Parathyroid adenoma (tissue), 2 donors: ENCODE data around the gene PRRC2B.
A peak's percentile ranks its signal among the peaks of the same experiment; 100 is the strongest.

ENCODE experiments used
- H2AFZ ChIP-seq: fragments of 300-600 bp; sonication (generic); one replicate; pipeline ENCODE4 v1.7.0; 2017; ENCODE audit warnings: antibody characterized with exemption, mild to moderate bottlenecking
- H3K27ac ChIP-seq: fragments of 300-600 bp; sonication (generic); one replicate; pipeline ENCODE4 v1.7.0; 2017
- H3K27me3 ChIP-seq: fragments of 300-600 bp; sonication (generic); one replicate; pipeline ENCODE4 v1.7.0; 2017; ENCODE audit warnings: low read length; ENCODE audit not compliant: control insufficient read depth, insufficient read depth
- H3K36me3 ChIP-seq: fragments of 300-600 bp; sonication (generic); one replicate; pipeline ENCODE4 v1.7.0; 2017; ENCODE audit warnings: low read length; ENCODE audit not compliant: control insufficient read depth, insufficient read depth
- H3K4me1 ChIP-seq: fragments of 300-600 bp; sonication (generic); one replicate; pipeline ENCODE4 v1.7.0; 2017; ENCODE audit warnings: control low read depth
- H3K4me2 ChIP-seq: fragments of 300-600 bp; sonication (generic); one replicate; pipeline ENCODE4 v1.7.0; 2017; ENCODE audit warnings: low read length
- H3K4me3 ChIP-seq: fragments of 300-600 bp; sonication (generic); one replicate; pipeline ENCODE4 v1.7.0; 2017; ENCODE audit warnings: low read depth, low read length
- H3K79me2 ChIP-seq: fragments of 300-600 bp; sonication (generic); one replicate; pipeline ENCODE4 v1.7.0; 2017; ENCODE audit warnings: control low read depth
- H3K9ac ChIP-seq: fragments of 300-600 bp; sonication (generic); one replicate; pipeline ENCODE4 v1.7.0; 2017; ENCODE audit warnings: mild to moderate bottlenecking
- H3K9me3 ChIP-seq: fragments of 300-600 bp; sonication (generic); one replicate; pipeline ENCODE4 v1.7.0; 2017; ENCODE audit warnings: low read length; ENCODE audit not compliant: control insufficient read depth
- CTCF ChIP-seq: fragments of 300-600 bp; sonication (generic); IDR thresholded peaks from one replicate; pipeline ENCODE4 v1.7.0; 2017; ENCODE audit warnings: antibody characterized with exemption, mild to moderate bottlenecking
- donor health status: primary hyperparathyroidism.

The PRRC2B gene

GRCh38 chr9:131396626-131397025, 2.7 kb downstream of the PRRC2B start:
- Histone ChIP-seq H3K9ac (no peak overlapping the region), H3K79me2 (peaks cover 42% of the 10 kb centered on the region), H3K27ac (peak overlapping the region; percentile 57), H2AFZ (no peak overlapping the region), H3K36me3 (no peaks in the 10 kb centered on the region), H3K9me3 (no peaks in the 10 kb centered on the region), H3K4me1 (peaks cover 20% of the 10 kb centered on the region), H3K27me3 (no peaks in the 10 kb centered on the region), H3K4me3 (no peak overlapping the region), H3K4me2 (peak overlapping the region; percentile 33)
- no peak for TF ChIP-seq CTCF

DNA sequence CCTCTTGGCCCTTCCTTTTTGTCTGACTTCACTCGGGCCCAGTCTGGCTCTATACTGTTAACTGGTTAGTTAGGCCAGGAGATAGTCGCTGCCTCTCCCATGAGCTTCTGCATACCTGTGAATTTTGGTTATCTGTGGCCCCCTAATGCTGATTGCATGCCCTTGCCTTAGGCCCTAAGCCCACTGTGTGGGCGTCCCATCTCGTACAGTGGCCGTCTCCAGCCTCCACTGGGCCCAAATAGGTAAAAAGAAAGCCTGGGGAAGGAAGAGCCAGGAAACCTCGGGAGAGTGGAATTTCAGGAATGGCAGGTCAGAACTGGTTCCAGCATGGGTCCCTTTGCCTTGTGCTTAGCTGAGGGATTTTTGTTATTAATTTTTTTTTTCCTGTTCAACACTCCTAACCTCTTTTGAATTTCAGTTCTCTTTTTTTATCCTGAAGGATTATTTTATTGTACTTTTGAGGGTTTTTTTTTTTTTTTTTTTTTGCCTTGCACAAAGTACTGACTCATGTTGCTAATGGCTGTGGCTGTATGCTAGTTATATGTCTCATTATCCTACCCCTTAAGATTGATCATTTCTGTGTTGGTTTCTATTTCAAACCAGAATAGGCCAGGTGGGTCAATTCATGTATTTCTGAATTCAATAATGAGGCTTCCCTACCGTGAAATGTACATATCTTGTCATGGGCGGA, 3.4 kb downstream of the PRRC2B start:
- peak overlapping the region; percentile 57 for H3K27ac ChIP-seq
- H3K36me3 ChIP-seq, result no peaks in the 10 kb centered on the region
- peaks cover 23% of the 10 kb centered on the region for H3K4me1 ChIP-seq
- peaks cover 48% of the 10 kb centered on the region for H3K79me2 ChIP-seq
- no peak overlapping the region for H3K4me3 ChIP-seq
- no peak for TF ChIP-seq CTCF
- no peak overlapping the region for H3K9ac ChIP-seq
- no peaks in the 10 kb centered on the region for H3K9me3 ChIP-seq
- H3K4me2 ChIP-seq, result peak overlapping the region; percentile 33
- H3K27me3 ChIP-seq, result no peaks in the 10 kb centered on the region
- H2AFZ ChIP-seq, result no peak overlapping the region

DNA sequence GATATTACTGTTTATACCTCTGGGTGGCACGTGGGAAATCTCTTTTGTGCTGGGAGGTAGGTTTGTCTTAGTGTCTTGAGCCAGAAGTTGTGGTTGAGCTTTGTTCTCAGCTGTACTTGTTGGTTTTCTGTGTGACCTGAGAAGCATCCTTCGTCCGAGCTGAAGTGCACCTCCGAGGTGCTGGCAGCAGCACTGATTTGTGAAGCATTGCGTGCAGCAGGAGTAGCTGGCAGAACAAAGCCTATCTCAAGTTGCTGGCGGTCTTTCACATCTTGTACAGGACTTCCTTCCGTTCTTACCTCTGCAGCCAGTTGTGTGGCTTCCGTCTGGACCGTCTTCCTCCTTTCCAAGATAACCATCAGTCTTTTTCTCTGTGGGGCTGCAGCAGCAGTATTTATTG, 4.3 kb downstream of the PRRC2B start:
- Histone ChIP-seq H3K9ac (no peak overlapping the region), H3K9me3 (no peaks in the 10 kb centered on the region), H3K4me2 (peak overlapping the region; percentile 18), H3K27me3 (no peaks in the 10 kb centered on the region), H3K36me3 (no peaks in the 10 kb centered on the region), H3K27ac (peak overlapping the region; percentile 29), H3K4me3 (no peak overlapping the region), H2AFZ (no peak overlapping the region), H3K4me1 (peaks cover 25% of the 10 kb centered on the region), H3K79me2 (peaks cover 51% of the 10 kb centered on the region)
- TF ChIP-seq CTCF, result no peak

GRCh38 chr9:131399972-131400371, 6.1 kb downstream of the PRRC2B start:
- no peak overlapping the region for H3K4me3 ChIP-seq
- H3K9me3 ChIP-seq, result no peaks in the 10 kb centered on the region
- peaks cover 28% of the 10 kb centered on the region for H3K4me1 ChIP-seq
- H3K4me2 ChIP-seq, result no peak overlapping the region
- TF ChIP-seq CTCF, result no peak
- no peak overlapping the region for H3K9ac ChIP-seq
- no peak overlapping the region for H2AFZ ChIP-seq
- no peaks in the 10 kb centered on the region for H3K27me3 ChIP-seq
- H3K36me3 ChIP-seq, result no peaks in the 10 kb centered on the region
- peaks cover 58% of the 10 kb centered on the region for H3K79me2 ChIP-seq
- no peak overlapping the region for H3K27ac ChIP-seq

GRCh38 chr9:131400627-131401026, 6.7 kb downstream of the PRRC2B start:
- Histone ChIP-seq H3K4me1 (peaks cover 30% of the 10 kb centered on the region), H3K36me3 (no peaks in the 10 kb centered on the region), H3K79me2 (peaks cover 60% of the 10 kb centered on the region), H3K27me3 (no peaks in the 10 kb centered on the region), H3K9ac (no peak overlapping the region), H3K4me3 (no peak overlapping the region), H3K4me2 (no peak overlapping the region), H3K9me3 (no peaks in the 10 kb centered on the region), H3K27ac (no peak overlapping the region), H2AFZ (no peak overlapping the region)
- TF ChIP-seq CTCF, result no peak
